ENCODE measurements around the gene PRR7.

DNA sequence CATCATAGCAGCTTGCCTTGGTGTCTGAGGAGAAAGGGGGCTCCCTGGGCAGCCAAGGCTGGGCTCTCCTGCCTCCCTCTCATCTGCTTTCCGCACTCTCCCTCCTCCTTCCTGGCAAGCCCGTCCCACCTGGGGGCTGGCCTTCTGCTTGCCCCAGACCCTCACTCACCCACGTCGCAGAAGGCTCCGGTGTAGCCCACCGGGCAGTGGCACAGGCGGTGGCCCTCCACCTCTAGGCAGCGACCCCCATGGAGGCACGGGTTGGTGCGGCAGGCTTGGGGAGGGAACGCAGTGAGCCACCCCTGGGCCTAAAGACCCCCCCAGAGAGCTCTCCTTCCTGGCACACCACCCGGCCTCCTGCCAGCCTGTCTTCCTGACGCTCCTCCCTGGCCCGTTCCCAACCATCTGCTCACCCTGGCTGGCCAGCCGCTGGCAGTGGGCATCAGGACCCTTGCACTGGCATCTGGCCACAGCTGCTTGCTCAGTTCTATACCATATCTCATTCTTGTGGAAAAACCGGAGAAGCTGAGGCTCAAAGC is 41.9 kb upstream of the PRR7 start:
- TF ChIP-seq TRIM28 (IDR thresholded peaks at IDR 0.05; ENCODE audit: borderline replicate concordance, low read length) (no peak), CTCF (tag by site-specific recombination; IDR thresholded peaks at IDR 0.05) (no peak), ZNF629 (tag by site-specific recombination; IDR thresholded peaks at IDR 0.05) (no peak), ZNF423 (tag by site-specific recombination; IDR thresholded peaks at IDR 0.05) (no peak), ZNF549 (tag by site-specific recombination; IDR thresholded peaks at IDR 0.05) (no peak), ZBTB7A (tag by site-specific recombination; IDR thresholded peaks at IDR 0.05; ENCODE audit: low read depth) (no peak), ZNF513 (tag by site-specific recombination; IDR thresholded peaks at IDR 0.05) (no peak), ZNF670 (tag by site-specific recombination; IDR thresholded peaks at IDR 0.05; ENCODE audit: low read depth) (no peak), KLF8 (tag by site-specific recombination; IDR thresholded peaks at IDR 0.05) (no peak), ZBTB10 (tag by site-specific recombination; IDR thresholded peaks at IDR 0.05) (no peak), ZEB2 (tag by site-specific recombination; IDR thresholded peaks at IDR 0.05) (no peak)
- TF ChIP-seq, protein P1, sequence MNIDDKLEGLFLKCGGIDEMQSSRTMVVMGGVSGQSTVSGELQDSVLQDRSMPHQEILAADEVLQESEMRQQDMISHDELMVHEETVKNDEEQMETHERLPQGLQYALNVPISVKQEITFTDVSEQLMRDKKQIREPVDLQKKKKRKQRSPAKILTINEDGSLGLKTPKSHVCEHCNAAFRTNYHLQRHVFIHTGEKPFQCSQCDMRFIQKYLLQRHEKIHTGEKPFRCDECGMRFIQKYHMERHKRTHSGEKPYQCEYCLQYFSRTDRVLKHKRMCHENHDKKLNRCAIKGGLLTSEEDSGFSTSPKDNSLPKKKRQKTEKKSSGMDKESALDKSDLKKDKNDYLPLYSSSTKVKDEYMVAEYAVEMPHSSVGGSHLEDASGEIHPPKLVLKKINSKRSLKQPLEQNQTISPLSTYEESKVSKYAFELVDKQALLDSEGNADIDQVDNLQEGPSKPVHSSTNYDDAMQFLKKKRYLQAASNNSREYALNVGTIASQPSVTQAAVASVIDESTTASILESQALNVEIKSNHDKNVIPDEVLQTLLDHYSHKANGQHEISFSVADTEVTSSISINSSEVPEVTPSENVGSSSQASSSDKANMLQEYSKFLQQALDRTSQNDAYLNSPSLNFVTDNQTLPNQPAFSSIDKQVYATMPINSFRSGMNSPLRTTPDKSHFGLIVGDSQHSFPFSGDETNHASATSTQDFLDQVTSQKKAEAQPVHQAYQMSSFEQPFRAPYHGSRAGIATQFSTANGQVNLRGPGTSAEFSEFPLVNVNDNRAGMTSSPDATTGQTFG (tag by site-specific recombination; IDR thresholded peaks at IDR 0.05; ENCODE audit: borderline replicate concordance), result no peak
